Endothelial cell (in vitro differentiated cells): ENCODE results near the gene STK11IP. TPM values are rescaled to one million over a fixed set of nuclear protein-coding genes. Genes with fewer than 3 reads are reported as not detected.
A peak's percentile ranks its signal among the peaks of the same experiment; 100 is the strongest.

Source experiments
- DNase-seq: peaks from one replicate; pipeline ENCODE4 v3.0.0; 2021; ENCODE audit warnings: low spot score
- H3K27ac Mint-ChIP-seq: one replicate; pipeline ENCODE4 v1.8.0; 2021; ENCODE audit warnings: mixed read lengths, inconsistent platforms; ENCODE audit not compliant: unreplicated experiment
- H3K27me3 Mint-ChIP-seq: one replicate; pipeline ENCODE4 v1.8.0; 2021; ENCODE audit warnings: mild to moderate bottlenecking, moderate library complexity, mixed read lengths, inconsistent platforms; ENCODE audit not compliant: unreplicated experiment
- H3K36me3 Mint-ChIP-seq: one replicate; pipeline ENCODE4 v1.8.0; 2021; ENCODE audit warnings: mild to moderate bottlenecking, low read depth, mixed read lengths, inconsistent platforms; ENCODE audit not compliant: unreplicated experiment
- H3K4me1 Mint-ChIP-seq: one replicate; pipeline ENCODE4 v1.8.0; 2021; ENCODE audit warnings: mild to moderate bottlenecking, mixed read lengths, inconsistent platforms; ENCODE audit not compliant: unreplicated experiment
- H3K4me3 Mint-ChIP-seq: one replicate; pipeline ENCODE4 v1.8.0; 2021; ENCODE audit warnings: mild to moderate bottlenecking, mixed read lengths, inconsistent platforms; ENCODE audit not compliant: unreplicated experiment
- H3K9me3 Mint-ChIP-seq: one replicate; pipeline ENCODE4 v1.8.0; 2021; ENCODE audit warnings: mixed read lengths, inconsistent platforms; ENCODE audit not compliant: unreplicated experiment
- microRNA-seq: library from miRNA; unstranded; fragments of <30 nt; microRNA quantifications from one replicate; pipeline ENCODE4, GENCODE V29; 2020; ENCODE audit not compliant: unreplicated experiment
- total RNA-seq: library from RNA; stranded (reverse); fragmentation: NEBNext Ultra II Directional; extraction: Animal tissue kit (Norgen Biotek cat#: 25700); gene quantifications from one replicate; pipeline ENCODE4 v1.2.1, GENCODE V29; 2021; ENCODE audit not compliant: unreplicated experiment
- TF ChIP-seq, protein P1 (sequence below): fragments of 200-600 bp; sonication (generic); IDR thresholded peaks from one replicate; pipeline ENCODE4 v1.5.0; 2021; ENCODE audit warnings: antibody characterized with exemption; ENCODE audit not compliant: unreplicated experiment

The STK11IP gene
- total RNA-seq, 1 donor from 2014 or later, result 23.8 TPM

DNA sequence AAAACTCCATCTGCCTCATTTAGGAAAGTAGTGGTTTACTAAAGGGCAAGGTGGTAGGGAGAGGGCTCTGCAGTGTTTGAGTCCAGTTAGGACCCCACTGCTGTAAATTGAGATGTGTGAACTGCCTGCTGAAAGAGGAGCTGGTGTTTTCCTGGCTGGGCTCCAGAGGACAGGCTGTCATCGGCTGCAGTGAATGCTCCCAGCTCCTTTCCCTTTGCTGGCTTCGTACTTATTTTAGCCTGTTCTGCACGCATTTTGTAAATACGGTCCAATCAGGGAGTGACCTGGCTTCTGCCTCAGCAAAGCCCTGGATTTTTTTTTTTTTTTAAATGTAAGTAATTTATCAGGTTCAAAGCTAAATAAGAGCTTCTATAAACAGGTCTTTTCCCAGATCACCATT, 67.3 kb downstream of the STK11IP start:
- H3K27ac Mint-ChIP-seq, result no peak overlapping the region
- peaks cover 7% of the 10 kb centered on the region for H3K4me1 Mint-ChIP-seq
- H3K36me3 Mint-ChIP-seq, result peaks cover 8% of the 10 kb centered on the region
- peaks cover 4% of the 10 kb centered on the region for H3K9me3 Mint-ChIP-seq
- TF ChIP-seq, protein P1, sequence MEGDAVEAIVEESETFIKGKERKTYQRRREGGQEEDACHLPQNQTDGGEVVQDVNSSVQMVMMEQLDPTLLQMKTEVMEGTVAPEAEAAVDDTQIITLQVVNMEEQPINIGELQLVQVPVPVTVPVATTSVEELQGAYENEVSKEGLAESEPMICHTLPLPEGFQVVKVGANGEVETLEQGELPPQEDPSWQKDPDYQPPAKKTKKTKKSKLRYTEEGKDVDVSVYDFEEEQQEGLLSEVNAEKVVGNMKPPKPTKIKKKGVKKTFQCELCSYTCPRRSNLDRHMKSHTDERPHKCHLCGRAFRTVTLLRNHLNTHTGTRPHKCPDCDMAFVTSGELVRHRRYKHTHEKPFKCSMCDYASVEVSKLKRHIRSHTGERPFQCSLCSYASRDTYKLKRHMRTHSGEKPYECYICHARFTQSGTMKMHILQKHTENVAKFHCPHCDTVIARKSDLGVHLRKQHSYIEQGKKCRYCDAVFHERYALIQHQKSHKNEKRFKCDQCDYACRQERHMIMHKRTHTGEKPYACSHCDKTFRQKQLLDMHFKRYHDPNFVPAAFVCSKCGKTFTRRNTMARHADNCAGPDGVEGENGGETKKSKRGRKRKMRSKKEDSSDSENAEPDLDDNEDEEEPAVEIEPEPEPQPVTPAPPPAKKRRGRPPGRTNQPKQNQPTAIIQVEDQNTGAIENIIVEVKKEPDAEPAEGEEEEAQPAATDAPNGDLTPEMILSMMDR, result no peak
- H3K27me3 Mint-ChIP-seq, result peaks cover 4% of the 10 kb centered on the region
- no peak for DNase-seq
- H3K4me3 Mint-ChIP-seq, result no peak overlapping the region

DNA sequence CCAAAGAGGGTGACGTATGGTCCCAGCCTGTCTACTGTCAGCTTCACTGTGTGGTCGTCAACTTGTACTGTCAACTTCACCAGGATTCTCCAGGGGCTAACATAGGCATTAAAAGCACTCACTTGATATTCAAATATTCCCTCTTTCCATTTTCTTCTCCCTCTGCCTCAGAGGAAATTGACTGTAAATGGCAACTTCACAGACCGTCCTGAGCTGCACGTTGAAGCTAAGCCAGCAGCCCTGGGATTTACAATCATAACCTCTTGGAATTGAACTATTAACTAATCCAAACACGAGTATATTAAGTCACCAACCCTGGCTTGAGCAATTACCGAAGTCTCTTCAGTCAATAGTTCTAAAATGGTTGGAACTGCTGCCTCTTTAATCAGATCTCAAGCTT, 68.3 kb downstream of the STK11IP start:
- H3K27ac Mint-ChIP-seq, result no peak overlapping the region
- H3K36me3 Mint-ChIP-seq, result peaks cover 8% of the 10 kb centered on the region
- H3K4me3 Mint-ChIP-seq, result no peak overlapping the region
- peaks cover 3% of the 10 kb centered on the region for H3K27me3 Mint-ChIP-seq
- no peak for DNase-seq
- H3K4me1 Mint-ChIP-seq, result peaks cover 7% of the 10 kb centered on the region
- peaks cover 4% of the 10 kb centered on the region for H3K9me3 Mint-ChIP-seq
- TF ChIP-seq, protein P1, result no peak

Small RNA genes lying within 50 kb of the gene (microRNA-seq; reads per million reads assigned to microRNA genes)
- 2.2 reads per million, percentile 31 among the genes with 10 or more reads in this experiment for gene MIR3132

Other genes with a start within 250 kb of the STK11IP start
- gene DNPEP, start 209.9 kb upstream of the STK11IP start, total RNA-seq, result 49.6 TPM
- 0.10 TPM for gene DES, start 179.5 kb upstream of the STK11IP start, total RNA-seq
- gene SPEG, start 163.0 kb upstream of the STK11IP start, total RNA-seq, result 6.1 TPM
- 30.2 TPM for gene GMPPA, start 99.0 kb upstream of the STK11IP start, total RNA-seq
- 1.6 TPM for gene ASIC4, start 83.4 kb upstream of the STK11IP start, total RNA-seq
- 4.1 TPM for gene CHPF, start 54.0 kb upstream of the STK11IP start, total RNA-seq
- not detected for gene TMEM198, start 53.8 kb upstream of the STK11IP start, total RNA-seq
- gene OBSL1, start 26.3 kb upstream of the STK11IP start, total RNA-seq, result 53.4 TPM
- not detected for gene INHA, start 25.5 kb upstream of the STK11IP start, total RNA-seq
- 2.1 TPM for gene SLC4A3, start 29.8 kb downstream of the STK11IP start, total RNA-seq